MM.1S (cell line): ENCODE data around the gene NAT10.
"Not testable (repeated sequence)": the region's sequence is repeated elsewhere in the genome, so short reads cannot be mapped to it uniquely, and the experiment has no call there.

Source experiments
- DNase-seq: peaks from one replicate; pipeline ENCODE4 v3.0.0-alpha.2; 2015
- H2AFZ ChIP-seq: fragments of 300-600 bp; sonication (generic); 2 replicates; pipeline ENCODE4 v1.6.0; 2016; ENCODE audit warnings: antibody characterized with exemption, low read length
- H3F3A ChIP-seq: fragments of 300-600 bp; sonication (generic); 2 replicates; pipeline ENCODE4 v1.6.1; 2016; ENCODE audit warnings: mild to moderate bottlenecking, antibody characterized with exemption, low read length, moderate library complexity, mixed read lengths; ENCODE audit not compliant: insufficient read depth
- H3K27ac ChIP-seq: fragments of 300-600 bp; sonication (generic); 2 replicates; pipeline ENCODE4 v1.5.1; 2016; ENCODE audit warnings: mild to moderate bottlenecking, low read length
- H3K27me3 ChIP-seq: fragments of 300-600 bp; sonication (generic); replicated peaks from 2 replicates; pipeline ENCODE4 v1.6.0; 2016; ENCODE audit warnings: low read length; ENCODE audit not compliant: insufficient read depth
- H3K36me3 ChIP-seq: fragments of 300-600 bp; sonication (generic); replicated peaks from 2 replicates; pipeline ENCODE4 v1.6.1; 2016; ENCODE audit warnings: mild to moderate bottlenecking, low read length, mixed read lengths; ENCODE audit not compliant: insufficient read depth
- H3K4me1 ChIP-seq: fragments of 300-600 bp; sonication (generic); 2 replicates; pipeline ENCODE4 v1.6.1; 2016; ENCODE audit warnings: low read length, mixed read lengths
- H3K4me2 ChIP-seq: fragments of 300-600 bp; sonication (generic); 2 replicates; pipeline ENCODE4 v1.6.0; 2016; ENCODE audit warnings: low read depth, low read length
- H3K4me3 ChIP-seq: fragments of 300-600 bp; sonication (generic); 2 replicates; pipeline ENCODE4 v1.5.1; 2016; ENCODE audit warnings: low read length, mixed read lengths
- H3K79me2 ChIP-seq: fragments of 300-600 bp; sonication (generic); 2 replicates; pipeline ENCODE4 v1.6.1; 2016; ENCODE audit warnings: mixed run types, low read length, mixed read lengths
- H3K9ac ChIP-seq: fragments of 300-600 bp; sonication (generic); 2 replicates; pipeline ENCODE4 v1.6.1; 2016; ENCODE audit warnings: low read length, mixed read lengths
- H3K9me2 ChIP-seq: fragments of 300-600 bp; sonication (generic); replicated peaks from 2 replicates; pipeline ENCODE4 v1.6.1; 2016; ENCODE audit warnings: mild to moderate bottlenecking, low read length, mixed read lengths; ENCODE audit not compliant: insufficient read depth
- H3K9me3 ChIP-seq: fragments of 300-600 bp; sonication (generic); replicated peaks from 2 replicates; pipeline ENCODE4 v1.6.1; 2016; ENCODE audit warnings: mild to moderate bottlenecking, low read length, mixed read lengths; ENCODE audit not compliant: insufficient read depth
- H4K20me1 ChIP-seq: fragments of 300-600 bp; sonication (generic); 2 replicates; pipeline ENCODE4 v1.6.1; 2016; ENCODE audit warnings: mild to moderate bottlenecking, low read length, moderate library complexity, mixed read lengths; ENCODE audit not compliant: insufficient read depth
- EZH2 ChIP-seq: fragments of 300-600 bp; sonication (generic); optimal IDR thresholded peaks from 2 replicates; pipeline ENCODE3; 2017; ENCODE audit warnings: low read depth, mild to moderate bottlenecking, antibody characterized with exemption, low read length, mixed read lengths
- EZH2phosphoT487 ChIP-seq: fragments of 300-600 bp; sonication (generic); IDR thresholded peaks from 2 replicates; pipeline ENCODE4 v1.6.1; 2018; ENCODE audit warnings: antibody characterized with exemption, low read length
- TF ChIP-seq, protein P1 (sequence below): fragments of 300-600 bp; sonication (generic); IDR thresholded peaks from 2 replicates; pipeline ENCODE4 v1.5.1; 2016; ENCODE audit warnings: antibody characterized with exemption, low read length, mixed read lengths

NAT10 gene

DNA sequence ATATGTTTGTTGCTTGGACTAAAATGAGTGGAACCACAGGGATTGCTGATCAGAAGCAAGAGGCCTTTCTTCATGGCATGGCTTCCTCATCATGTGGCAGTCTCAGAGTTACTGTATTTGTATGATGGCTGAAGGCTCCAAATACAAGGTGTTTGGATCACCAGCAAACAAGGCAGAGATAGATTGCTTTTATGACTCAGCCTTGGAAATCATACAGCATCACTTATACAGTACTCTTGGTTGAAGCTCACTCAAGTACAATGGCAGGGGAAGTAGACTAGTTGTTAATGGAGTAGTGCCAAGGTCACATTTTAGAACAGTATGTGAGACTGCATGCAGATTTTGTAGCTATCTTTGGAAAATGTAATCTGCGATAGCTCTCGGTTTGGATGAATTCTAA is 37.3 kb upstream of the NAT10 start:
- H3K9ac ChIP-seq, result no peak overlapping the region
- no peak for DNase-seq
- no peak overlapping the region for H2AFZ ChIP-seq
- no peak overlapping the region for H3K4me3 ChIP-seq
- peaks cover 83% of the 10 kb centered on the region for H4K20me1 ChIP-seq
- no peak overlapping the region for H3K4me2 ChIP-seq
- H3K79me2 ChIP-seq, result peaks cover 100% of the 10 kb centered on the region
- no peaks in the 10 kb centered on the region for H3K9me3 ChIP-seq
- no peaks in the 10 kb centered on the region for H3K27me3 ChIP-seq
- H3F3A ChIP-seq, result no peaks in the 10 kb centered on the region
- no peaks in the 10 kb centered on the region for H3K4me1 ChIP-seq
- H3K36me3 ChIP-seq, result peaks cover 9% of the 10 kb centered on the region; the same call in 1 of the 2 replicates
- TF ChIP-seq EZH2, result no peak
- TF ChIP-seq EZH2phosphoT487, result no peak
- TF ChIP-seq, protein P1, sequence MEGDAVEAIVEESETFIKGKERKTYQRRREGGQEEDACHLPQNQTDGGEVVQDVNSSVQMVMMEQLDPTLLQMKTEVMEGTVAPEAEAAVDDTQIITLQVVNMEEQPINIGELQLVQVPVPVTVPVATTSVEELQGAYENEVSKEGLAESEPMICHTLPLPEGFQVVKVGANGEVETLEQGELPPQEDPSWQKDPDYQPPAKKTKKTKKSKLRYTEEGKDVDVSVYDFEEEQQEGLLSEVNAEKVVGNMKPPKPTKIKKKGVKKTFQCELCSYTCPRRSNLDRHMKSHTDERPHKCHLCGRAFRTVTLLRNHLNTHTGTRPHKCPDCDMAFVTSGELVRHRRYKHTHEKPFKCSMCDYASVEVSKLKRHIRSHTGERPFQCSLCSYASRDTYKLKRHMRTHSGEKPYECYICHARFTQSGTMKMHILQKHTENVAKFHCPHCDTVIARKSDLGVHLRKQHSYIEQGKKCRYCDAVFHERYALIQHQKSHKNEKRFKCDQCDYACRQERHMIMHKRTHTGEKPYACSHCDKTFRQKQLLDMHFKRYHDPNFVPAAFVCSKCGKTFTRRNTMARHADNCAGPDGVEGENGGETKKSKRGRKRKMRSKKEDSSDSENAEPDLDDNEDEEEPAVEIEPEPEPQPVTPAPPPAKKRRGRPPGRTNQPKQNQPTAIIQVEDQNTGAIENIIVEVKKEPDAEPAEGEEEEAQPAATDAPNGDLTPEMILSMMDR, result no peak
- no peak overlapping the region for H3K27ac ChIP-seq
- no peaks in the 10 kb centered on the region for H3K9me2 ChIP-seq

DNA sequence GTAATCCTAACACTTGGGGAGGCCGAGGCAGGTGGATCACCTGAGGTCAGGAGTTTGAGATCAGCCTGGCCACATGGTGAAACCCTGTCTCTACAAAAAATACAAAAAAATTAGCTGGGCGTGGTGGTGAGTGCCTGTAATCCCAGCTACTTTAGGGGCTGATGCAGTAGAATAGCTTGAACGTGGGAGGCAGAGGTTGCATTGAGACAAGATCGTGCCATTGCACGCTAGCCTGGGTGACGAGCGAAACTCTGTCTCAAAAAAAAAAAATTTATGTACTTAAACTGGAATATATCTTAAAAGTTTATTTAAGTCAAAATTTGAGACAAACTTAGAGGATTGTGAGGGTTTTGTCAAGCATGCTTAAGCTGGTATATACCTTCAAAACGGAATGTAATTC is 34.1 kb upstream of the NAT10 start:
- not testable (repeated sequence) for H3K9ac ChIP-seq, H3K4me3 ChIP-seq, H2AFZ ChIP-seq, H3K4me1 ChIP-seq, DNase-seq, H3F3A ChIP-seq, H3K9me2 ChIP-seq, H3K27ac ChIP-seq, H3K4me2 ChIP-seq, H3K9me3 ChIP-seq, H3K27me3 ChIP-seq
- Histone ChIP-seq H3K79me2 (peaks cover 99% of the 10 kb centered on the region), H4K20me1 (peaks cover 61% of the 10 kb centered on the region), H3K36me3 (peaks cover 18% of the 10 kb centered on the region; the same call in 1 of the 2 replicates)

DNA sequence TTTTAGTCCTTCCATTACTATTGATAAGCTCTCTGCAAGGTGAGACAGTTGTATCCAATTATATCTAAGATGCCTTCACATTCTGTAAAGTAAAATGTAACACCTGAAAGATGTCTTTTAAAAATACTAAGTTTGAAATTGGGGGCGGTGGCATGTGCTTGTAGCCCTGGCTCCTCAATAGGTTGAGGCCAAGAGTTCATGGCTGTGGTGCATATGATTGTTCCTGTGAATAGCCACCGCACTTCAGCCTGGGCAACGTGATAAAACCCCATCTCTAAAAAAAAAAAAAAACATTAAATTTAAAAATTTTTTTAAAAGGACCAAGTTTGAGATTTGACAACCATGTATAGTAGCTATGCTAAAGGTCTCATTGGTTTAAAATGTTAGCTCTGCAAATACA is 33.4 kb upstream of the NAT10 start:
- Histone ChIP-seq H3K79me2 (peaks cover 98% of the 10 kb centered on the region), H3K4me3 (no peak overlapping the region), H4K20me1 (peaks cover 56% of the 10 kb centered on the region), H3K9me2 (no peaks in the 10 kb centered on the region), H3K4me1 (no peaks in the 10 kb centered on the region), H2AFZ (no peak overlapping the region), H3F3A (no peaks in the 10 kb centered on the region), H3K9ac (no peak overlapping the region), H3K36me3 (peaks cover 21% of the 10 kb centered on the region), H3K9me3 (no peaks in the 10 kb centered on the region), H3K4me2 (no peak overlapping the region), H3K27me3 (no peaks in the 10 kb centered on the region), H3K27ac (no peak overlapping the region)
- DNase-seq, result no peak
- TF ChIP-seq EZH2phosphoT487 (no peak), EZH2 (no peak)
- TF ChIP-seq, protein P1, result no peak

DNA sequence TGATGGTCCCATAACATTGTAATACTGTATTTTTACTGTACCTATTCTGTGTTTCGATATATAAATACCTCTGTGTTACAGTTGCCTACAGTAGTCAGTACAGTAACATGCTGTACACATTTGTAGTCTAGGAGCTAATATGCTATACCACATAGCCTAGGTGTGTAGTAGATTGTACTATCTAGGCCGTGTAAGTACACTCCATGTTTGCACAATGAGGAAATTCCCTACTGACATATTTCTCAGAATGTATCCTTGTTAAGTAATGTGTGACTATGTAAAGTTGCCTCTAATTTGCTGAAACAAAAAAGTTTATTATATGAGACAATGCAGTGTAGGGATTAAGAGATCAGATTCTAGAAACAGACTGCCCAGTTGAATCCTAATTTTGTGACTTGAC is 32.6 kb upstream of the NAT10 start:
- no peaks in the 10 kb centered on the region for H3K9me2 ChIP-seq
- H2AFZ ChIP-seq, result no peak overlapping the region
- H3K27ac ChIP-seq, result no peak overlapping the region
- no peak overlapping the region for H3K4me3 ChIP-seq
- DNase-seq, result no peak
- H3K27me3 ChIP-seq, result no peaks in the 10 kb centered on the region
- no peaks in the 10 kb centered on the region for H3K4me1 ChIP-seq
- H3K9ac ChIP-seq, result no peak overlapping the region
- H3K4me2 ChIP-seq, result no peak overlapping the region
- H3K79me2 ChIP-seq, result peaks cover 98% of the 10 kb centered on the region
- peaks cover 48% of the 10 kb centered on the region for H4K20me1 ChIP-seq
- H3K36me3 ChIP-seq, result peaks cover 24% of the 10 kb centered on the region
- TF ChIP-seq EZH2 (no peak), EZH2phosphoT487 (no peak)
- TF ChIP-seq, protein P1, result no peak
- H3F3A ChIP-seq, result no peaks in the 10 kb centered on the region
- H3K9me3 ChIP-seq, result no peaks in the 10 kb centered on the region
